HepG2 (cell line): ENCODE results near the gene GATA5. TPM values are rescaled to one million over a fixed set of nuclear protein-coding genes. Genes with fewer than 3 reads are reported as not detected.

Experiments used
- CEBPB ChIP-seq: IDR thresholded peaks from 2 replicates; pipeline ENCODE4 v1.6.1; 2011; ENCODE audit warnings: low read depth, low read length, improper control_type of control experiment, borderline replicate concordance
- CEBPG ChIP-seq: IDR thresholded peaks from 2 replicates; pipeline ENCODE4 v1.6.1; 2016
- ESRRA ChIP-seq: sonication (generic); formaldehyde crosslinking; IDR thresholded peaks from 2 replicates; pipeline ENCODE4 v1.5.1; 2020; ENCODE audit warnings: mild to moderate bottlenecking, low read depth, missing genetic modification reagents
- HNRNPL ChIP-seq: fragments of 200-400 bp; formaldehyde crosslinking; IDR thresholded peaks from 2 replicates; pipeline ENCODE4 v1.6.1; 2017; ENCODE audit warnings: mild to moderate bottlenecking, low read depth, low read length
- KDM1A ChIP-seq: IDR thresholded peaks from 2 replicates; pipeline ENCODE4 v1.6.1; 2016; ENCODE audit warnings: missing compliant biosample characterization
- LCORL ChIP-seq, 2 experiments: fragments of 450-650 bp in 1 of 2; sonication (generic) in 1 of 2; formaldehyde crosslinking in 1 of 2; IDR thresholded peaks; 2 replicates each; pipeline versions ENCODE4 v1.5.0 to v1.6.1; 2017 to 2020; ENCODE audit warnings: antibody characterized with exemption in 1 of 2, missing genetic modification reagents in 1 of 2
- MXD1 ChIP-seq: sonication (generic); formaldehyde crosslinking; IDR thresholded peaks from 2 replicates; pipeline ENCODE4 v1.4.0; 2020; ENCODE audit warnings: mild to moderate bottlenecking, missing genetic modification reagents
- NRL ChIP-seq: sonication (generic); formaldehyde crosslinking; IDR thresholded peaks from 2 replicates; pipeline ENCODE4 v1.5.0; 2020; ENCODE audit warnings: missing genetic modification reagents, mild to moderate bottlenecking, moderate library complexity, borderline replicate concordance
- PBX3 ChIP-seq: sonication (generic); formaldehyde crosslinking; IDR thresholded peaks from 2 replicates; pipeline ENCODE4 v1.8.1; 2023; ENCODE audit warnings: missing genetic modification reagents, inconsistent platforms, borderline replicate concordance
- PPARG ChIP-seq: conservative IDR thresholded peaks from 2 replicates; pipeline ENCODE4 v1.6.1; 2016; ENCODE audit warnings: missing biosample characterization, missing genetic modification reagents
- PRMT3 ChIP-seq: sonication (generic); formaldehyde crosslinking; IDR thresholded peaks from 2 replicates; pipeline ENCODE4 v1.8.1; 2022; ENCODE audit warnings: low read depth, mild to moderate bottlenecking, moderate library complexity, missing genetic modification reagents, borderline replicate concordance
- THYN1 ChIP-seq: sonication (generic); formaldehyde crosslinking; IDR thresholded peaks from 2 replicates; pipeline ENCODE4 v1.8.1; 2023; ENCODE audit warnings: low read depth, mild to moderate bottlenecking, moderate library complexity, missing genetic modification reagents, borderline replicate concordance
- ZNF10 ChIP-seq: sonication (generic); formaldehyde crosslinking; IDR thresholded peaks from 2 replicates; pipeline ENCODE4 v1.4.0; 2020; ENCODE audit warnings: mild to moderate bottlenecking, low read depth, missing genetic modification reagents, borderline replicate concordance
- ZNF350 ChIP-seq: sonication (generic); formaldehyde crosslinking; IDR thresholded peaks from 2 replicates; pipeline ENCODE4 v1.4.0; 2020; ENCODE audit warnings: mild to moderate bottlenecking, low read depth, missing genetic modification reagents, borderline replicate concordance
- ZNF646 ChIP-seq: sonication (generic); formaldehyde crosslinking; IDR thresholded peaks from 2 replicates; pipeline ENCODE4 v1.9.0; 2021; ENCODE audit warnings: mild to moderate bottlenecking, missing genetic modification reagents
- ZNF768 ChIP-seq: sonication (generic); formaldehyde crosslinking; IDR thresholded peaks from 2 replicates; pipeline ENCODE4 v1.4.0; 2020; ENCODE audit warnings: missing genetic modification reagents
- ZNF781 ChIP-seq: sonication (generic); formaldehyde crosslinking; IDR thresholded peaks from 2 replicates; pipeline ENCODE4 v1.5.1; 2020; ENCODE audit warnings: borderline replicate concordance, mild to moderate bottlenecking, missing genetic modification reagents; ENCODE audit errors: not compliant biosample characterization
- ZNF891 ChIP-seq: sonication (generic); formaldehyde crosslinking; IDR thresholded peaks from 2 replicates; pipeline ENCODE4 v1.5.0; 2020; ENCODE audit warnings: mild to moderate bottlenecking, missing genetic modification reagents
- ZSCAN31 ChIP-seq: sonication (generic); formaldehyde crosslinking; IDR thresholded peaks from 2 replicates; pipeline ENCODE4 v1.5.0; 2020; ENCODE audit warnings: low read depth, mild to moderate bottlenecking, missing genetic modification reagents
- polyA plus RNA-seq, 8 experiments: library from polyadenylated mRNA; depleted of rRNA in 3 of 8; stranded (reverse) in 7 of 8; unstranded in 1 of 8; fragments of >200 nt; fragmentation: Illumina TruSeq in 4 of 8; extraction: Trizol in 4 of 8; gene quantifications; 2 replicates each; pipeline versions ENCODE4 v1.2.1 to v1.2.3, GENCODE V29; 2011 to 2016; ENCODE audit warnings: low read depth in 4 of 8, missing spikeins in 1 of 8, mixed read lengths in 1 of 8; ENCODE audit not compliant: insufficient read depth in 1 of 8
- total RNA-seq, 5 experiments: library from RNA; depleted of rRNA; stranded (reverse); fragments of >200 nt; fragmentation: Illumina TruSeq; extraction: Trizol; gene quantifications; 2 replicates each; pipeline ENCODE4 v1.2.3, GENCODE V29; 2016; ENCODE audit warnings: low read depth in 1 of 5

The GATA5 gene
- total and polyA plus RNA-seq, 2 of the 13 experiments (the other 11 are each of a cell fraction or from before 2014, with no cell fraction given) = 0.12 to 0.20 TPM

- TF ChIP-seq ZNF646 (CRISPR knock-in tag) (no peak), ZNF10 (CRISPR knock-in tag) (no peak), ZNF350 (CRISPR knock-in tag) (no peak), ZNF768 (CRISPR knock-in tag) (0 out of 2 replicates have a peak, but pooled peaks have one; percentile 6), ESRRA (CRISPR knock-in tag) (peak; percentile 44), LCORL (IDR thresholded peaks at IDR 0.05) (no peak), LCORL (CRISPR knock-in tag; IDR thresholded peaks at IDR 0.05) (0 out of 2 replicates have a peak, but pooled peaks have one; percentile 7), ZNF891 (0 out of 2 replicates have a peak, but pooled peaks have one; percentile 27), ZSCAN31 (CRISPR knock-in tag) (0 out of 2 replicates have a peak, but pooled peaks have one; percentile 19), MXD1 (CRISPR knock-in tag) (peak; percentile 39; the same call in 1 of the 2 replicates), KDM1A (CRISPR knock-in tag) (no peak), ZNF781 (no peak), CEBPB (no peak), NRL (CRISPR knock-in tag) (peak; percentile 21; the same call in 1 of the 2 replicates), THYN1 (CRISPR knock-in tag) (no peak), PBX3 (CRISPR knock-in tag) (no peak), HNRNPL (peak; percentile 71), CEBPG (CRISPR knock-in tag) (no peak), PRMT3 (no peak), PPARG (CRISPR knock-in tag) (no peak)
Observed at GRCh38 chr20:62472941-62473585, 2.7 kb downstream of the GATA5 start (continued).
